Measurements from ENCODE around the gene SCLY. TPM values are rescaled to one million over a fixed set of nuclear protein-coding genes. Genes with fewer than 3 reads are reported as not detected.
"Not testable (repeated sequence)": the region's sequence is repeated elsewhere in the genome, so short reads cannot be mapped to it uniquely, and the experiment has no call there.

The SCLY gene
- polyA plus RNA-seq, 1 donor, result 11.3 TPM

DNA sequence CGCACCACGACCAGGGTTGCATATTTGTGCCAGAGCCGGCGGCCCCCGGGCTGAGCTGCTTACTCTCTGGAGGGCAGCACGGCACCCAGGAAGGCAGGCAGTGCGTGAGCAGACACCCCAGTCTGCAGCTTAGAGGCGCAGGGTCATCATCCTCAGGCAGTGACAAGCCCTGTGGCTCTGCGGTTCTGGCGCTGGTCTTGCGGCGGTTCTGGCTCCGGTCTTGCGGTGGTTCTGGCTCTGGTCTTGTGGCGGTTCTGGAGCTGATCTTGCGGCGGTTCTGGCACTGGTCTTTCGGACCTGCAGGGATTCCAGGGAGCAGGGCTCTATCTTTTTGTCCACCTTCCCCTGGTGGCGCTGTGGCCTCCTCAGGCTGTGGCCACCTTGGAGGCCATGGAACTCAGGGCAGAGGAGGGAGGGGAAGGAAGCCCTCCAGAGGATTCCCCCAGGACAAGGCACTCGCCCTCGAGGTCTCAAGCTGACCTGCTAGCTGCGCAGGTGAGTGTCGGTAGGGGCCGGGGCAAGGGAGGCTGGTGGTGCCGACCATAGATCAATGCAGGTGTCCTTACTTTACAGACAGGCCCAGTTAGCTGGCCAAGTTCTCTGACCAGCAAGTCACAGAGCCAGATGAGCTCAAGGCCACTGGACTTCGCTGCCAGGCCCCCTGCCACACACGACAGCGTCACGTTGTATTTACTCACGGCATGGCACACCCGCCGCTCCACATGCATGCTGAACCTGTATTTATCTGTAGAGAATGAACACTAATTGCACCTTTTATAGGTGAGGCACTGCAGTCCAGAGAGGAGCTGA lies 54.3 kb downstream of the SCLY start:
- no peak for DNase-seq

GRCh38 chr2:238115709-238116108 lies 54.9 kb downstream of the SCLY start:
- not testable (repeated sequence) for DNase-seq

GRCh38 chr2:238116298-238117198 lies 55.7 kb downstream of the SCLY start:
- DNase-seq, result no peak

DNA sequence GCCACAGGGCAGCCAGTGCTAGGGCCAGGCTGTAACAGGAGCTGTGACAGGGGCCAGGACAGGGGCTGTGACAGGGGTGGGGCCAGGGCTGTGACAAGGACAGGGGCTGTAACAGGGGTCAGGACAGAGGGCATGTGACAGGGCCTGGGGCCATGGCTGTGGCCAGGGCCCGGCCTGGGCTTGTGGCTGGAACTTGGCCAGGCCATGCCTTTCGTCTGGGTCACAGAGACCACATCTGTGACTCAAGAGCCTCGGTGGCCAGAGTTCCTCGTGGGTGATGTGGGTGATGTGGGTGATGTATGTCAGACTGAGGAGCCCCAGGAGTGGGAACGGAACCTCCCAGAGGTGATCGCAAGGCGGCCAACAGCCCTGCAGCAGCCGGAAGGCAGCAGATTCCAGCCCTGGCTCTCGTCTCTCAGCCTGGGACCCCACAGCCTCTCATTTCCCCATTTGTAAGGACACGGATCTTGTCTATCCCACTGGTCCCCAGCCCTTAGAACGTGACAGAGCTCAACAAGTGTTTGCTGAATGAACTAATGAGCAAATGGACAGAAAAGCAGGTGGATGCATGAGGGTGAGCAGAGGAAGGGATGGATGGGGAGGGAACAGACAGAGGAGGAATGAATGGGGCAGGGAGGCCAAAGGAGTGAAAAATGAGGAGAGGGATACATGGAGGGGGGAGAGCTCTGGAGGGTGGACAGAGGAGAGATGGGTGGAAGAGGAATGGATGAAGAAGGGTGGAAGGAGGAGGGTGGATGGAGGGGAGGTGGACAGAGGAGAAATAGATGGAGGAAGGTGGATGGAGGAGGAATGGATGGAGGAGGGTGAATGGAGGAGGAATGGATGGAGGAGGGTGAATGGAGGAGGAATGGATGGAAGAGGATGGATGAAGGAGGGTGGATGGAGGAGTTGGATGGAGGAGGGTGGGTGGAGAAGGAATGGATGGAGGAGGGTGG lies 56.7 kb downstream of the SCLY start:
- no peak for DNase-seq

DNA sequence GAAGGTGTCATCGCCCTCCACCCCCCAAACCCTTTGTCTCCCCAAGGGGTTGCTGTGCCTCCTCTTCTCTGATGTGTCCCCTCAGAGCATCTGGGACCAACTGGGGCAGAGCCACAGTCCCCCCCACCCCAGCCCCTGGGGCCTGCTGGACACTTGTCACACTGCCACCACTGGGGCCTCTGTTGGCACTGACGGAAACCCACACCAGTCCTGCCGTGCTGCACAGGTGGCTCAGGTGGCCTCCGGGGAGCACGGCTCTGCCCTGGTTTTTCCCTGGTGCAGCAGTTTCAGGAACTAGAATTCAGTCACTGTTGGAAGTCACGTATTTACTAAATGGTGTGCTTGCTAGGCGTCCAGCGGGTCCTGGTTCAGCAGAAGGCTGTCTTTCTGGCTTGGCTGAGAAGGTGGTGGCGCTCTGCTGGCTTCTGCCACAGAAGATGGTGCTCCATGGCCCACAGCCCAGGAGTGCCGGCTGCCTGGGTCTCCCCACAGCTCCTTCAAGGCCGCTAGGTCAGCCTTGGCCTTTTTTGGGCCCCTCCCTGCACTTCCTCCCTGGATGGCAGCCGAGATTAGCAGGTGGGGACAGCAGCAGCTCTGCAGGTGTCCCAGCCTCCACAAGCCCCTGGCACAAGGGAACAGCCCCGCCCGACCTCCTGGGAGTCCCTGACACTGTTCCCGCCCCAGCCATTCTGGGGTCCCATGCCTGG lies 59.1 kb downstream of the SCLY start:
- DNase-seq, result no peak

GRCh38 chr2:238120463-238121298 lies 59.9 kb downstream of the SCLY start:
- no peak for DNase-seq

- no peak for DNase-seq
Observed at GRCh38 chr2:238121511-238122286, 60.9 kb downstream of the SCLY start.

- no peak for DNase-seq
Observed at GRCh38 chr2:238122287-238123217, 61.8 kb downstream of the SCLY start.

- no peak for DNase-seq
Observed at GRCh38 chr2:238123218-238123971, 62.6 kb downstream of the SCLY start.

- no peak for DNase-seq
Observed at GRCh38 chr2:238123991-238124470, 63.2 kb downstream of the SCLY start.

- no peak for DNase-seq
Observed at GRCh38 chr2:238124488-238125126, 63.8 kb downstream of the SCLY start.

DNA sequence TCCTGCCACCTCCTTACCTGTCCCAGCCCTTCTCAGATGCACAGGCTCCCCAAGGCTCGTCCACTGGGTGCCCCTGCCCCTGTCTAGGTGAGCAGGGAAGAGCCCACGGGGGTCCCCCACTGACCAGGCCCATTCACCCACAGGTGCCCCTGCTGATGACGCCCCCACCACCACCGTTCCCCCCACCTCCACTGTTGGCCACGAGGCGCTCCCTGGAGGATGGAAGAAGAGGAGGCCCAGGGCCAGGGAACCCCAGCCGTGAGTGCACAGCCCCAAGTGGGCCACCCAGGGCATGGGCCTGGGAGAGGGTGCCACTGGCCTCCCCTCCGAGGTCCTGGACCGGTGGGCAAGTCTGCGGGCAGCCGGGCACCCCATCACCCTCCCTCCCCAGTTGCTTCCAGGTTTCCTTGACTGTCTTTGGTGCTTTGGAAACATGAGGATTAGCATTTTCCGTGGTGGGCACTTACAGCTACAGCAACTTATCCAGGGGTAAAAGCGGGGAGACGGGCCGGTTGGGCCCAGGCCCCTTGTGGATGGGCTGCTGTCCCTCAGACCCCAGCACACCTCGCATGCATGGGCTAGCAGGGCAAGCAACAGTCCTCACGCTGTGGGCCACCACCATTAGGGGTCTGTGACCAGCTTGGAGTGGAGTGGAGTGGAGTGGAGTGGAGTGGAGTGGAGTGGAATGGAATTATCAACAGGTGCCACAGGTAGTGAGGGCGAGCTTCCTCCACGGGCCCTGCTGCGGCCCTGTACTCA lies 64.5 kb downstream of the SCLY start:
- no peak for DNase-seq

DNA sequence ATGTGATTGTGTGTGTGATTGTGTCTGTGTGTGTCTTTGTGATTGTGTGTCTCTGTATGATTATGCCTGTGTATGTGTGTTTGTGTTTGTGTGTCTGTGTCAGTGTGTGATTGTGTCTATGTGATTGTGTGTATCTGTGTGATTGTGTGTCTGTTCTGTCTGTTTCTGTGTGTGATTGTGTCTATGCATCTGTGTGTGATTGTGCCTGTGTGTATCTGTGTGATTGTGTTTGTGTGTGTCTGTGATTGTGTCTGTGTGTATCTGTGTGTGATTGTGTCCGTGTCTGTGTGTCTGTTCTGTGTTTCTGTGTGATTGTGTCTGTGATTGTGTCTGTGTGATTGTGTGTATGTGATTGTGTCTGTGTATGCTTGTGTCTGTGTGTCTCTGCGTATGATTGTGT lies 65.5 kb downstream of the SCLY start:
- DNase-seq, result no peak

- DNase-seq, result no peak
Observed at GRCh38 chr2:238126775-238127164, 66.0 kb downstream of the SCLY start.

- DNase-seq, result peak; percentile 63
Observed at GRCh38 chr2:238127165-238128060, 66.6 kb downstream of the SCLY start.

DNA sequence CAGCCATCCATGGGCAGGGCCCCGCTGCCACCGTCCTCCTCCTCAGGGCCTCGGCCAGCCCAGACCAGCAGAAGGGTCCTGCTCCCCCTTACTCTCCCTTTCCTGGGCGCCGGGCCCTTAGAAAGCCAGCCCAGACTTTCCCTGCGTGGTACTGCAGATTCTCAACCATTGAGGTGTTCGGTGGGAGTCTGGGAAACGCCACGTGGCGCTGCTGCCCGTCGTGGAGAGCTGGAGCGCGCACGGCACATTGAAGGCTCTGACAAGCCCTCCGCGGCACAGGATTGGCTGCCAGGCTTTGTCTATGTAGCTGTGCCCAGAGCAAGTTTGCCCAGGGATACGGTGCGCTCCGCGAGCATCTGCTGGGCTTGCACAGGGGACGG lies 67.2 kb downstream of the SCLY start:
- no peak for DNase-seq

All from hindlimb muscle (tissue), 1 donor.